Common myeloid progenitor, CD34-positive (primary cell): ENCODE measurements around the gene PTPRO.
"Not testable (repeated sequence)": the region's sequence is repeated elsewhere in the genome, so short reads cannot be mapped to it uniquely, and the experiment has no call there.

ENCODE experiments used
- CTCF ChIA-PET: fragments of 350-600 bp; sonication (Branson Sonifier 250); formaldehyde crosslinking; loops from one replicate; lab custom pipeline; 2021; ENCODE audit warnings: antibody characterized with exemption; lab: Charles Lee
- POLR2A ChIA-PET: fragments of 350-600 bp; sonication (Branson Sonifier 250); formaldehyde crosslinking; loops from one replicate; lab custom pipeline; 2021; ENCODE audit warnings: antibody characterized with exemption; lab: Charles Lee
- DNase-seq, 3 donors: peaks; one replicate each; pipeline versions ENCODE4 v3.0.0 to v3.0.0-alpha.2; 2013
- H3K27ac ChIP-seq, 2 experiments: 1 replicate in 1 of 2; 2 replicates in 1 of 2; pipeline ENCODE4 v1.7.0; 2013; ENCODE audit warnings: inconsistent platforms in 2 of 2, low read length in 2 of 2, mild to moderate bottlenecking in 2 of 2, low read depth in 1 of 2, moderate library complexity in 1 of 2; ENCODE audit not compliant: severe bottlenecking in 2 of 2, insufficient read depth in 1 of 2, poor library complexity in 1 of 2
- H3K27me3 ChIP-seq, 5 experiments: replicated peaks in 2 of 5; 1 replicate in 3 of 5; 2 replicates in 2 of 5; pipeline versions ENCODE4 v1.6.1 to v1.7.0; 2013; ENCODE audit warnings: low read length in 4 of 5, mild to moderate bottlenecking in 2 of 5, moderate library complexity in 2 of 5, inconsistent platforms in 1 of 5; ENCODE audit not compliant: insufficient read depth in 5 of 5, control insufficient read depth in 4 of 5
- H3K36me3 ChIP-seq, 4 experiments: 1 replicate in 2 of 4; 2 replicates in 2 of 4; pipeline versions ENCODE4 v1.6.1 to v1.7.0; 2013; ENCODE audit warnings: low read length in 3 of 4, control low read depth in 1 of 4, mild to moderate bottlenecking in 1 of 4; ENCODE audit not compliant: control insufficient read depth in 4 of 4, insufficient read depth in 4 of 4
- H3K4me1 ChIP-seq, 4 experiments: 1 replicate in 3 of 4; 2 replicates in 1 of 4; pipeline versions ENCODE4 v1.6.1 to v1.7.1; 2013; ENCODE audit warnings: low read length in 3 of 4, mild to moderate bottlenecking in 3 of 4, control low read depth in 1 of 4, inconsistent platforms in 1 of 4, moderate library complexity in 1 of 4; ENCODE audit not compliant: control insufficient read depth in 4 of 4, insufficient read depth in 4 of 4; ENCODE audit errors: control extremely low read depth in 1 of 4
- H3K4me3 ChIP-seq, 7 experiments: 1 replicate in 4 of 7; 2 replicates in 3 of 7; pipeline versions ENCODE4 v1.5.1 to v1.7.0; 2013; ENCODE audit warnings: mild to moderate bottlenecking in 7 of 7, low read length in 6 of 7, moderate library complexity in 6 of 7, inconsistent platforms in 2 of 7, low read depth in 2 of 7, control low read depth in 1 of 7; ENCODE audit not compliant: insufficient read depth in 4 of 7, control insufficient read depth in 1 of 7; ENCODE audit errors: extremely low read depth in 1 of 7
- H3K9me3 ChIP-seq, 5 experiments: 1 replicate in 4 of 5; 2 replicates in 1 of 5; pipeline versions ENCODE4 v1.6.1 to v1.7.1; 2013; ENCODE audit warnings: low read length in 4 of 5, mild to moderate bottlenecking in 2 of 5, inconsistent platforms in 1 of 5, low read depth in 1 of 5, moderate library complexity in 1 of 5; ENCODE audit not compliant: control insufficient read depth in 4 of 5, insufficient read depth in 2 of 5; ENCODE audit errors: control extremely low read depth in 1 of 5
- WGBS: methylation state at CpG from one replicate; pipeline ENCODE4 v1.1.5; 2013; ENCODE audit not compliant: insufficient coverage; 5-methylcytosine and 5-hydroxymethylcytosine counted together

The PTPRO gene

GRCh38 chr12:15608406-15608805, 286.1 kb downstream of the PTPRO start:
- WGBS: 100% methylated on average over 1 of the region's 1 CpG
- no peak for DNase-seq
- no peaks in the 10 kb centered on the region for H3K36me3 ChIP-seq
- POLR2A ChIA-PET: no interaction called here
- peaks cover 0 to 3% (median 0%) of the 10 kb centered on the region in 4 experiments for H3K4me1 ChIP-seq
- CTCF ChIA-PET: no interaction called here
- no peaks in the 10 kb centered on the region for H3K27me3 ChIP-seq
- H3K27ac ChIP-seq: no peak overlapping the region
- H3K9me3 ChIP-seq: peaks cover 0 to 1% (median 0%) of the 10 kb centered on the region in 5 experiments
- H3K4me3 ChIP-seq: no peak overlapping the region

GRCh38 chr12:15608941-15609340, 286.6 kb downstream of the PTPRO start:
- no peak overlapping the region for H3K27ac ChIP-seq
- no peaks in the 10 kb centered on the region for H3K36me3 ChIP-seq
- no peak for DNase-seq
- H3K4me3 ChIP-seq: no peak overlapping the region
- H3K9me3 ChIP-seq: peaks cover 0 to 1% (median 0%) of the 10 kb centered on the region in 5 experiments
- 77% methylated on average over 1 of the region's 1 CpG for WGBS
- H3K4me1 ChIP-seq: peaks cover 0 to 3% (median 0%) of the 10 kb centered on the region in 4 experiments
- no peaks in the 10 kb centered on the region for H3K27me3 ChIP-seq
- ChIA-PET CTCF (interaction anchor here (0.6 kb wide), 1 partner anchor 250 kb away, joined by 3 read pairs; no protein-coding TSS in a partner anchor), POLR2A (no interaction called here)

GRCh38 chr12:15613981-15614380, 291.7 kb downstream of the PTPRO start:
- no peak for DNase-seq
- ChIA-PET POLR2A (no interaction called here), CTCF (no interaction called here)
- no peaks in the 10 kb centered on the region for H3K27me3 ChIP-seq
- no peaks in the 10 kb centered on the region for H3K36me3 ChIP-seq
- no peak overlapping the region for H3K27ac ChIP-seq
- 100% methylated on average over 1 of the region's 1 CpG for WGBS
- H3K4me3 ChIP-seq: no peak overlapping the region
- peaks cover 0 to 5% (median 2%) of the 10 kb centered on the region in 5 experiments for H3K9me3 ChIP-seq
- H3K4me1 ChIP-seq: no peaks in the 10 kb centered on the region

- H3K27ac ChIP-seq, H3K9me3 ChIP-seq, H3K4me1 ChIP-seq, H3K27me3 ChIP-seq, POLR2A ChIA-PET, H3K36me3 ChIP-seq, DNase-seq, H3K4me3 ChIP-seq, CTCF ChIA-PET: not testable (repeated sequence)
- 100% methylated on average over 7 of the region's 8 CpGs for WGBS
Observed at GRCh38 chr12:15616495-15616894, 294.2 kb downstream of the PTPRO start.

- DNase-seq: no peak
- WGBS: 100% methylated on average over 3 of the region's 4 CpGs
- Histone ChIP-seq H3K27ac (no peak overlapping the region), H3K9me3 (peaks cover 0 to 5% (median 0%) of the 10 kb centered on the region in 5 experiments), H3K4me3 (no peak overlapping the region), H3K27me3 (no peaks in the 10 kb centered on the region), H3K4me1 (no peaks in the 10 kb centered on the region), H3K36me3 (no peaks in the 10 kb centered on the region)
- CTCF ChIA-PET: no interaction called here
- POLR2A ChIA-PET: interaction anchor here (0.5 kb wide), 1 partner anchor 10 kb away, joined by 3 read pairs; no protein-coding TSS in a partner anchor
Observed at GRCh38 chr12:15620741-15621539, 298.6 kb downstream of the PTPRO start.

- ChIA-PET POLR2A (no interaction called here), CTCF (no interaction called here)
- peaks cover 0 to 12% (median 5%) of the 10 kb centered on the region in 4 experiments for H3K4me1 ChIP-seq
- no peak overlapping the region for H3K27ac ChIP-seq
- no peaks in the 10 kb centered on the region for H3K9me3 ChIP-seq
- WGBS: 100% methylated on average over 1 of the region's 2 CpGs
- H3K27me3 ChIP-seq: no peaks in the 10 kb centered on the region
- H3K36me3 ChIP-seq: no peaks in the 10 kb centered on the region
- no peak for DNase-seq
- no peak overlapping the region for H3K4me3 ChIP-seq
Observed at GRCh38 chr12:15625075-15625474, 302.8 kb downstream of the PTPRO start.
